ENCODE results near the gene LPP. TPM values are rescaled to one million over a fixed set of nuclear protein-coding genes. Genes with fewer than 3 reads are reported as not detected.
A peak's percentile ranks its signal among the peaks of the same experiment; 100 is the strongest.

Gene LPP
- total RNA-seq, 1 donor = 77.4 TPM

GRCh38 chr3:188380252-188380651 lies 226.3 kb downstream of the LPP start:
- no peak overlapping the region for H3K27ac ChIP-seq (ENCODE audit: low read depth, low read length)
- H3K9me3 ChIP-seq (ENCODE audit: low read depth, low read length) = no peaks in the 10 kb centered on the region

DNA sequence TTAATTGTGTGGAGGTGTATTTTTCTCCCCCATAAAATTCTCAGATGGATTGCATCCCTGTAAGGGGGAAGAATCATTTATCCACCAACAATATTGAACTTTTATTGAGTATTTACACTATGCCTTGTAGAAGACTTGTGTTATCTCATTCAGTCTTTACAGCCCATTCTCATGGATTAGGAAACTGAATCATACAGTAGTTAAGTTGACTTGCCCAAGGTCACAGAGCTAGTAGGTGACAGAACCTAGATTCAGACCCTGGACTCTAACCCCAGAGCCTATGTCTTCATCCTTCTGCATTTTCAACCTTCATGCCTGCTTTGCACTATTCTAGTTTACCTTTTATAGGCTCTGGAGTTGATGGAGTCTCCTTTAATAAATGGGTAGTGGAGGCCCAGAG lies 226.8 kb downstream of the LPP start:
- Histone ChIP-seq H3K4me2 (ENCODE audit: insufficient read depth, low read length) (no peak overlapping the region), H3K36me3 (ENCODE audit: insufficient read depth, low read length) (no peaks in the 10 kb centered on the region), H4K20me1 (ENCODE audit: insufficient read depth, low read length) (peaks cover 4% of the 10 kb centered on the region), H3K9me3 (ENCODE audit: low read depth, low read length) (no peaks in the 10 kb centered on the region), H2AFZ (ENCODE audit: low read length) (no peak overlapping the region), H3K79me2 (ENCODE audit: insufficient read depth, low read length) (peaks cover 55% of the 10 kb centered on the region), H3K4me3 (ENCODE audit: insufficient read depth, low read length) (no peak overlapping the region), H3K27ac (ENCODE audit: low read depth, low read length) (no peak overlapping the region), H3K27me3 (ENCODE audit: insufficient read depth, low read length) (no peaks in the 10 kb centered on the region), H3K4me1 (ENCODE audit: insufficient read depth, low read length) (peaks cover 6% of the 10 kb centered on the region)
- DNase-seq (ENCODE audit: insufficient read length, low spot score, missing footprints) = peak; percentile 10
- TF ChIP-seq, protein P1, sequence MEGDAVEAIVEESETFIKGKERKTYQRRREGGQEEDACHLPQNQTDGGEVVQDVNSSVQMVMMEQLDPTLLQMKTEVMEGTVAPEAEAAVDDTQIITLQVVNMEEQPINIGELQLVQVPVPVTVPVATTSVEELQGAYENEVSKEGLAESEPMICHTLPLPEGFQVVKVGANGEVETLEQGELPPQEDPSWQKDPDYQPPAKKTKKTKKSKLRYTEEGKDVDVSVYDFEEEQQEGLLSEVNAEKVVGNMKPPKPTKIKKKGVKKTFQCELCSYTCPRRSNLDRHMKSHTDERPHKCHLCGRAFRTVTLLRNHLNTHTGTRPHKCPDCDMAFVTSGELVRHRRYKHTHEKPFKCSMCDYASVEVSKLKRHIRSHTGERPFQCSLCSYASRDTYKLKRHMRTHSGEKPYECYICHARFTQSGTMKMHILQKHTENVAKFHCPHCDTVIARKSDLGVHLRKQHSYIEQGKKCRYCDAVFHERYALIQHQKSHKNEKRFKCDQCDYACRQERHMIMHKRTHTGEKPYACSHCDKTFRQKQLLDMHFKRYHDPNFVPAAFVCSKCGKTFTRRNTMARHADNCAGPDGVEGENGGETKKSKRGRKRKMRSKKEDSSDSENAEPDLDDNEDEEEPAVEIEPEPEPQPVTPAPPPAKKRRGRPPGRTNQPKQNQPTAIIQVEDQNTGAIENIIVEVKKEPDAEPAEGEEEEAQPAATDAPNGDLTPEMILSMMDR (IDR thresholded peaks at IDR 0.05; ENCODE audit: extremely low read depth, low read depth, low read length) = no peak

More at GRCh38 chr3:188380252-188380651, 226.3 kb downstream of the LPP start:
- Histone ChIP-seq H3K79me2 (ENCODE audit: insufficient read depth, low read length) (peaks cover 51% of the 10 kb centered on the region), H3K4me2 (ENCODE audit: insufficient read depth, low read length) (no peak overlapping the region), H4K20me1 (ENCODE audit: insufficient read depth, low read length) (peaks cover 4% of the 10 kb centered on the region), H2AFZ (ENCODE audit: low read length) (no peak overlapping the region), H3K27me3 (ENCODE audit: insufficient read depth, low read length) (no peaks in the 10 kb centered on the region), H3K36me3 (ENCODE audit: insufficient read depth, low read length) (no peaks in the 10 kb centered on the region), H3K4me3 (ENCODE audit: insufficient read depth, low read length) (no peak overlapping the region), H3K4me1 (ENCODE audit: insufficient read depth, low read length) (peaks cover 1% of the 10 kb centered on the region)
- DNase-seq (ENCODE audit: insufficient read length, low spot score, missing footprints) = no peak
- TF ChIP-seq, protein P1 (IDR thresholded peaks at IDR 0.05; ENCODE audit: extremely low read depth, low read depth, low read length) = no peak

GRCh38 chr3:188383748-188384147 lies 229.8 kb downstream of the LPP start:
- no peak overlapping the region for H3K4me3 ChIP-seq (ENCODE audit: insufficient read depth, low read length)
- H3K4me1 ChIP-seq (ENCODE audit: insufficient read depth, low read length) = peaks cover 17% of the 10 kb centered on the region
- peaks cover 4% of the 10 kb centered on the region for H4K20me1 ChIP-seq (ENCODE audit: insufficient read depth, low read length)
- H3K27ac ChIP-seq (ENCODE audit: low read depth, low read length) = no peak overlapping the region
- no peaks in the 10 kb centered on the region for H3K9me3 ChIP-seq (ENCODE audit: low read depth, low read length)
- no peak for DNase-seq (ENCODE audit: insufficient read length, low spot score, missing footprints)
- H2AFZ ChIP-seq (ENCODE audit: low read length) = no peak overlapping the region
- peaks cover 67% of the 10 kb centered on the region for H3K79me2 ChIP-seq (ENCODE audit: insufficient read depth, low read length)
- no peak overlapping the region for H3K4me2 ChIP-seq (ENCODE audit: insufficient read depth, low read length)
- TF ChIP-seq, protein P1 (IDR thresholded peaks at IDR 0.05; ENCODE audit: extremely low read depth, low read depth, low read length) = no peak
- H3K36me3 ChIP-seq (ENCODE audit: insufficient read depth, low read length) = no peaks in the 10 kb centered on the region
- no peaks in the 10 kb centered on the region for H3K27me3 ChIP-seq (ENCODE audit: insufficient read depth, low read length)

DNA sequence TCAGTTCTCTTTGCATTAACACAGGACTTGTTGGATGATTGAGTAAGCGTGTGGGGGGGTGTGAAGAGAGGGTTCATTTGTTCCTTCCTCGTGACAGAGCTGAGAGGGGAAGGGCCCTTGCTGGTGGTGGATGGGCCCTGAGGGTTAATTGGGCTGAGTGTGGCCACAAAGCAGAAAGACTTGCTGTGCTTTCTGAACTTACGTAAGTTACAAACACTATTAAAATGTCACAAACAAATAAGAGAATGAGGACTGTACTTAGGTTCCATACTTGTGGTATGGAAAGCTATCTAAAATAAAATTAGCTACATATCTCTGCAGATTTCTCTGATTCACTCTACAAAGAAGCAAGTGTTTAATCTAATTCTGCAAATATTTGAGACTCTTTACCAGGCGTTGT lies 231.3 kb downstream of the LPP start:
- Histone ChIP-seq H4K20me1 (ENCODE audit: insufficient read depth, low read length) (peaks cover 4% of the 10 kb centered on the region), H3K27ac (ENCODE audit: low read depth, low read length) (no peak overlapping the region), H3K36me3 (ENCODE audit: insufficient read depth, low read length) (no peaks in the 10 kb centered on the region), H3K27me3 (ENCODE audit: insufficient read depth, low read length) (no peaks in the 10 kb centered on the region), H2AFZ (ENCODE audit: low read length) (no peak overlapping the region), H3K79me2 (ENCODE audit: insufficient read depth, low read length) (peaks cover 69% of the 10 kb centered on the region), H3K4me2 (ENCODE audit: insufficient read depth, low read length) (no peak overlapping the region), H3K4me1 (ENCODE audit: insufficient read depth, low read length) (peaks cover 18% of the 10 kb centered on the region), H3K4me3 (ENCODE audit: insufficient read depth, low read length) (no peak overlapping the region), H3K9me3 (ENCODE audit: low read depth, low read length) (no peaks in the 10 kb centered on the region)
- DNase-seq (ENCODE audit: insufficient read length, low spot score, missing footprints) = no peak
- TF ChIP-seq, protein P1 (IDR thresholded peaks at IDR 0.05; ENCODE audit: extremely low read depth, low read depth, low read length) = no peak
